HG02763 (cell line): ENCODE results near the gene CADM2.
"Not testable (repeated sequence)": the region's sequence is repeated elsewhere in the genome, so short reads cannot be mapped to it uniquely, and the experiment has no call there.

ENCODE experiments used
- ATAC-seq: cut with Tn5 transposase; IDR thresholded peaks from one replicate; pipeline ENCODE4 v1.9.1; 2021; ENCODE audit warnings: mild to moderate bottlenecking, moderate library complexity; ENCODE audit not compliant: unreplicated experiment

Gene CADM2

GRCh38 chr3:84958495-84959469 lies at the start of gene CADM2:
Gene CADM2, plus strand, starts transcription at chr3:84958989.
- ATAC-seq: peak; percentile 93

DNA sequence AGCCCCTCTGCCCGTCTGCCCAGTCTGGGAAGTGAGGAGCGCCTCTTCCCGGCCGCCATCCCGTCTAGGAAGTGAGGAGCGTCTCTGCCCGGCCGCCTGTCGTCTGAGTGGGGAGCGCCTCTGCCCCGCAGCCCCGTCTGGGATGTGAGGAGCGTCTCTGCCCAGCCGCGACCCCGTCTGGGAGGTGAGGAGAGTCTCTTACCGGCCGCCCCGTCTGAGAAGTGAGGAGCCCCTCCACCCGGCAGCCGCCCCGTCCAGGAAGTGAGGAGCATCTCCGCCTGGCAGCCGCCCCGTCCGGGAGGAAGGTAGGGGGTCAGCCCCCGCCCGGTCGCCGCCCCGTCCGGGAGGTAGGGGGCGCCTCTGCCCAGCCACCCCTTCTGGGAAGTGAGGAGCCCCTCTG lies 40.2 kb upstream of the CADM2 start:
- ATAC-seq: not testable (repeated sequence)

DNA sequence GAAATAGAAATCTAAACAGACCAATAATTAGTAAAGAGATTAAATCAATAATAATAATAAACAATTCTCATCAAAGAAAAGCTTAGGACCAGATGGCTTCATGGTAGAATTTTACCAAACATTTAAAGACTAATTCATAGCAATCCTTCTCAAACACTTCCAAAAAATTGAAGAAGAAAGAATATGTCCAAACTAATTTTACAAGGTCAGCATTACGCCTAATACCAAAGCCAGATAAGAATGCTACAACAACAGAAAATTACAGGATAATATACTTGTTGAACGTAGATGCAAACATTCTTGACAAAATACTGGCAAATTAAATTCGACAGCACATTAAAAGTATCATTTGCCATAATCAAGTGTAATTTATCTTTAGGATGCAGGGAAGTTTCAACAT lies 36.1 kb upstream of the CADM2 start:
- no peak for ATAC-seq

GRCh38 chr3:84925571-84925970 lies 33.2 kb upstream of the CADM2 start:
- no peak for ATAC-seq

- ATAC-seq: no peak
Observed at GRCh38 chr3:84943379-84943778, 15.4 kb upstream of the CADM2 start.

GRCh38 chr3:84946240-84946639 lies 12.5 kb upstream of the CADM2 start:
- ATAC-seq: no peak

- ATAC-seq: peak; percentile 3
Observed at GRCh38 chr3:84959470-84960271, 882 bp downstream of the CADM2 start.

DNA sequence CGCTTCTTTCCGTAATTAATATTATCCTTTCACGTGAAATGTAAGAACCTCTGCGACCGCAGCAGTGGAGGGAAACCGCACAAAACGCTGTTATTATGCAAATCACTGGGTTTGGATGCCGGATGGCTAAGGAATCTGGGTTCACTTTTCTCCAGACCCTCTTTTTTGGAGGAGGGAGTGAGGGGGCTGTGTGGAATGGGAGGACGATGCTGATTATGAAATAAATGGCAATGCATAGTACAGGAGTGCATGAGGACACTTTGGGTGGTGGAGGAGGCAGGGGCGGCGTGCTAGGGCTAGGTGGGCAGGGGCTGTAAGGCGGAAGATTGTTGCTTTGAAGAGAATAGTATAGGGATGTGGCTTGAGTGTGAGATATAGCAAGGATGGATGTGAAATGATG lies 1.8 kb downstream of the CADM2 start:
- no peak for ATAC-seq

DNA sequence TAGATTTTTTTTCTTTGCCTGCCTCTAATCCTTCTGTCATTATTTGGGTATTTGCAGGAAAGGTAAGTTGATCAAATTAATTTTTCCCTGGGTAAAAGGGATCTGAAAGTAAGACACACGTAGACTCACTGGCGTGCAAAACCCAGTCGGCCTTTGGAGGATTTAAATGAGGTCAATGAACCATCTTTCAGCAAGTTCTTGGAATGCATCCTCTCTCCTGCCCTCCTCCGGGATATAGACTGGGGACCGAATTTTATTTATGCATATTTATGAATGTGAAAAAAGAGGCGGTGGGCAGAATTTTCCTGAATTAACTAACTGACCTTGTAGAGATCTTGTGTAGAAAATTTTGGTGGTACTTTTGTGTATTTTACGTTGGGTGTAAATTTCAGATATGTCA lies 2.2 kb downstream of the CADM2 start:
- no peak for ATAC-seq

DNA sequence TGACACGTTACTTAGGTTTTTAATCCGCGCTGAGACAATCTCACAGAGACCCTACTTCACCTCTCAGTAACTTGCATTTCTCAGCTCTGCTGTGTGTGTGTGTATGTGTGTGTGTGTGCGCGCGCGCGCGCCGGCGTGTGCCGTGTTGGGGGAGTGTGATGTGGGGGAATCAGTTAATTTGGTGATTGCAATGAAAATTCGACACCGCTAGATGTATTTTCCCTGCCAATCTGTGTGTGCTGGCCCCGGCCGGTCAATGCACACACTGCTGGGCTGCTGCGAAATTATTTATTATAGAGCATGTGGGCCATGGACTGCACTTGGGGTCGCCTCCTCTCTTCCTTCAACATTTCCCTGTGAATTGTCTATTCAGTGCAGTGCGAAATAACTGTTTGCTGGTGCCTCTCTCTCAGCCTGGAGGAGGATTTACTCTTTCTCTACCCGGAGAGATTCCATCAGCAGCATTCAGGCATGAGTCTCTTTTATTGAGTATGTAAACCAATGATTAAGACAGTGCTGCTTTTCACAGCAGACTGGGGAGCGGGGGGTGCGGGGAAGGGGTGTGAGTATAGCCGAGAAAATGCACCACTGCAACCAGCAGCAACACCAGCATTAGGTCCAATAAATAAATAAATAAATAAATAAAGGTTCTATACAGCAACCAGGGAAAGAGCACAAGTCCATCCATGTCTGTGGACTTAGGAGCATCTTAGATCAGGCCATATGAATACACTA lies 2.9 kb downstream of the CADM2 start:
- ATAC-seq: no peak

- no peak for ATAC-seq
Observed at GRCh38 chr3:84962415-84962814, 3.6 kb downstream of the CADM2 start.

- no peak for ATAC-seq
Observed at GRCh38 chr3:84963137-84963536, 4.3 kb downstream of the CADM2 start.

DNA sequence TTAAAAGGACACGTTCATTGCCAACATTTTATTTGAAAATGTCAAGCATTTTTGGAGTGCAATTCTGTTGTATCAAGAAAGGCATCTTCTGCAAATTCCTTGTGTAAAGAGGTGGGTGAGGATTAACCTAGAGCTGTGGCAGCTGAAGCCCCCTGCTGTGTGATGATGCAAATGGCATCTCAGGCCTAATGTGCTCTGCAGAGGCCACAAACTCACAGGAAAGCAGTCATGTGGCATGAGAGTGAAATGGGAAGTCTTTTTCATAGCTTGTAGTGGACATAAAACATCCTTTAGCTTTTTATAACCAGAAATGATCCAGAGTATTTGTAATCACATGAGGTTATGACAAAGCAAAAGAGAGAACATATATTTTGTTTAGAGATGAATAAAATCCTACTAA lies 6.4 kb downstream of the CADM2 start:
- ATAC-seq: no peak

DNA sequence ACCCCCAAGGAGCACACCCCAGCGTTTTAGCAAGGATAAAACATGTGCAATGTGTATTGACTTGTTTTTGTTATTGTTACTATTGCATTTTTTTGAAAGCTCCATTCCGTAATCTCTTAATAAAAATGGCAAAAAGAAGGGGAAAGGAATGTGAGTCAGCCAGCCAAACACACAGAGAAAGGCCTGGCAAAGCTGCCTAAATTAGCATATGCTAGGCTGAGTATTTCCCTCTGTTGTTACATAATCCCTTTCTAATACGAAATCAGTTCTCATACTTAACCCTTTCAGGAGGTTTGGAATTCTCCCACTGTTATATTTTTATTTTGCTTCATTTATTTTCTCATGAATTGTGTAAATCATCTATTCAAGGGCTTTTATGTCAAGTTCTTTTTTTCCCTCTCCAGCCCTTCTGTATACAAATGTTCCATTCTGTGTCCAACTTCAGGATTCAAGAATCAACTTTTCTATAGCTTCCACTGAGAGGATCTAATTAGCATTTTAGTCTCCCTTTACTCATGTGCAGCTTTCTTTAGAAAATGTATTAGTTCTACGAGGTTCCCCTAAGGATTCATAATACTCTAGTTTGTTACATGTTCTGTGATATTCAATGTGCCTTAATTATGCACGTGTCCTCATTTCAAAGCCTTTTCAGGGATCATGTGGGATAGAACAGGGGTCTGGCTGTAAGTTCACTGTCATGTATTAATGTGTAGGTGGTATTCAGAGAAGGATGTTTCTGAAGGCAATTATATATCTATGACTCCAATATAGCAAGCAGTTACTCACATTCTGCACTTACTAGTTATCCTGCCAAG lies 9.2 kb downstream of the CADM2 start:
- no peak for ATAC-seq

GRCh38 chr3:84968701-84969235 lies 10.0 kb downstream of the CADM2 start:
- no peak for ATAC-seq

- ATAC-seq: no peak
Observed at GRCh38 chr3:84974347-84974746, 15.6 kb downstream of the CADM2 start.

DNA sequence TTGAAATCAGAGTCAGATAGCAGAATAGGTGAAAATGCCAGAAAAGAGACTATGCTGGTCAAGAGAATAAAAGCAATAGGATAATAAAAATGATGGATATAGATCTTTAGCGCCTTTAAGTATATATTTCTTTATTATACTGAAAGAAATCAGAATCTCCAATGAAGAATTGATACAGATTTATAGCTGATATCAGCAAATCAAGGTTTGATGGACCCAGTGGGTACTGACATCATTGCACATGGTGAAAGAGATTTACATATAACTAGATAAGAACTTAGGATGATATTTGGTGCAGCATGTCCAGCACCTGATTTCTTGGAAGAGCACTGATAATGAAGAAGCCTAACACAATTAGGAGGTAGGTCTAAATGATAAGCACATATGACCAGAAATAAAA lies 18.2 kb downstream of the CADM2 start:
- no peak for ATAC-seq

DNA sequence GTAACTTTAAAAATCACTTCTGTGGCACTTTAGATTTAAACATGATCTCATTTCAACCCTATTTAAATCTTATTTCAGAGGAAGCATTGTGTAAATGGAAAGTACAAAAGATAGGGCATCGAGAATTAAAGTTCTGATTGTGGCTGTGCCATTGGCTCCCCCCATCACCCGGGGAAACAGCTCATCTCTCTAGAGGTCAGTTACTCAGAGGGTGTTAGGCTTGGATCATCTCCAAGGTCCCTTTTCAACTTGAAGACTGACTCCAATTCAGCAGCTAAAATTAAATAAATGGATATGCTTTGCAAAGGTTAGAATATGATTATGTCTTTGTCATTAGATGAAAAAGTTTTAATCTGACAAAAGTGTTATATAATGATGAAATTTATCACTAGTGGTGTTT lies 20.1 kb downstream of the CADM2 start:
- ATAC-seq: no peak

- ATAC-seq: no peak
Observed at GRCh38 chr3:84980011-84980410, 21.2 kb downstream of the CADM2 start.

GRCh38 chr3:84980456-84980855 lies 21.7 kb downstream of the CADM2 start:
- no peak for ATAC-seq
